Fibroblast of skin of abdomen (primary cell): ENCODE results near the gene ASPN.
"Not testable (repeated sequence)": the region's sequence is repeated elsewhere in the genome, so short reads cannot be mapped to it uniquely, and the experiment has no call there.

Experiments
- DNase-seq: peaks from one replicate; pipeline ENCODE4 v3.0.0-alpha.2; 2013

The ASPN gene

DNA sequence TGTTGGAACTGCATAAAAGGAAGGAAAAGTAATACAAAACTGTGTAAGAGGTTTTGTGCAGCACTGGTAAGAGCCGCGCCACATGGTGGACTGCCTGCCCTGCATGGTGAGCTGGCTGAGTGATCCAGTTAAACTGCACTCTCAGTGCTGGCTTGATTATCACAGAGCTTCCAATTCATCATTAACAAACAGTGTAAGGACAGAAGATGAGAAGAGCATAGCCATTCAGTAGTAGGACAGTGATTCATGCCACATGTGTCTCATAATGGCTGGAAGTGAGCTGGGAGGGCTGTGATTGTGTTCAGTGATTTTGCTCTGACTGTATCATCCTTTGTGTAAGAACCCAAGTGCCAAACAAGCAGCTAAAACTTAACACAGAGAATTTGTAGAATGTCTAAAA, 14.1 kb downstream of the ASPN start:
- peak; percentile 68 for DNase-seq

DNA sequence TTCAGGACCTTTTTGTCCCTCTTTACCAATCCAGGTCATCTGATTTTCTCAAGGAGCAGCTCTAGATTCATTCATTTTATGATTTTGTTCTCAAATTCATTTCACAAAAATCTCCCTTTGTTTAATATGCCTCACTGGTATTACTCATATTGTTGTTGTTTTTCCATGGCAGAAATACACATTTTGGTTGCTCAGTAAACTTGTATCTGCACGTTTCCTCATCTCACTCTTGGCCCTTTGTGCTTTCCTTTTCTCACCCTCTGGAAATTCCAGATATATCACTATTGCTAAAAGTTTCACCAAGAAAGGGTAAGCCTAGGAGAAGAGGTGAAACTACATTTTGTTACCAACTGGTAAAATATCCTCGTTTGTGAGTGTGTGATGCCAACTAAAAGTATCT, 14.8 kb downstream of the ASPN start:
- no peak for DNase-seq

DNA sequence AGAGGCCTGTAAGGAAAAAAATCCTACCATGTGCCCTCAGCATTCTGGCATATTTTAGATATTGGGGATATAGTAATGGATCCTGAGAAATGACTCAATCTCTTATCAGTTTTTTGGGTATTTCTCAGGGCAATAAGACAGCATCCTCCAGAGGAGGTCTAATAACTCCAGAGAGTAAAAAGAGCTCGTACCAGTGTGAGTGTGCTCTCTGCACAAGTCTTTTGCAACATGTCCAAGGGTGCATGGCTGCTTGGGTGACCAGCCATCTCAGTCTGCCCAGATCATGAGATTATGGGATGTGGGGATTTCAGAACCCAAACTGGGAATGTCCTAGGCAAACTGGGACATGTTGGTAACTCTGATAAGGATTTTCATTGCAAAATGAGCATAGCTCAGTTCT, 15.3 kb downstream of the ASPN start:
- DNase-seq, result no peak

DNA sequence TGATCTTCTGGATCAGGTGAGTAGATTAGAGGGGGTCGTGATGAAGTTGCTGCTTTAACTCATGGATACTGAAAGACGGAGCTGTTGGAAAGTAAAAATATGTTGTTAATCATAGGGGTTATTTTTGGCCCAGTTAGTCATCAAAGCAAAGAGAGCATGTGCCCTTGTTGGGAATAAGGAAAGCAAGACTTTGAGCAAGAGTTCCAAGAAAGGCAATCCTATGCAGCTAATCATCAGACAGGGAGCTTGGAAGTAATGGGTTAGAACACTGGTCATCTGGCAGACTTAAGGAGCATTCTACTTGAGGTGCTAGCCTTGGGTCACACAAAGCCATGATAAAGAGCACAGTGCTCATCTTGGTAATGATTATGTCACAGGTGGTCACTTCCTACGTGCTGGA, 18.3 kb downstream of the ASPN start:
- peak; percentile 92 for DNase-seq

DNA sequence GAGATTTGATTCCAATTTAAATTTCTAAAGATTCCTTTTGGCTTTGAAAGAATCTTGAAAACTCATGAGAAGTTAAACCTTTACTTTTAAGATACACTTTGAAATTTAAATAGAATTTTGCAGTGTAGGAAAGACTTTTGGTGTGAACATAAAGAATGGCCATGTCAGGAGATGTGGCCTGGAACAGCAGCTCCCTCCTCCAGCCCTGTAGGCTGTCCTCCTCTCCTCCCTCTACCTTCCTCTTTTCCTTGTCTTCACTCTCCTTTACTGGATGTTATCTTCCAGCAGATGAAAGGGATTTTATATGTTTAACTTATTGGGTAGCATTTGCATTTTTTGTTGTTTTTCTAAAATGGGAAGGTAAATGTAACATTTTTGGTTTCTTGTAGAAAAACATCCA, 18.9 kb downstream of the ASPN start:
- no peak for DNase-seq

DNA sequence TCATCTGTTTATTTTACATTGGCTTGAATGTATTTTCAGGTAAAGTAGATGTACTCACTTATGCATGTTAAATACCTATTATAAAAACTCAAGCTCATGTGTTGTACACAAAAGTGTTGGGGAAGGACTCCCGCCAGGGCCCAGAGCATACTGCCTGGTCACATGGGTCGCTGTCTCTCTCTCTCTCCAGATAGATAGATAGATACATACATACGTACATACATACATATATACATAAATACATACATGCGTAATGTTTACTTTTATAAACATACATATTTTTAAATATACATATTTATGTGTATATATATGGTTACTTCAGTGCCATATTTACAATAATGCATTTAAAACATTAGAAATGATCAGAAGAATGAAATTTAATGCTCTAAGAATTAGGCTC, 24.7 kb downstream of the ASPN start:
- no peak for DNase-seq

DNA sequence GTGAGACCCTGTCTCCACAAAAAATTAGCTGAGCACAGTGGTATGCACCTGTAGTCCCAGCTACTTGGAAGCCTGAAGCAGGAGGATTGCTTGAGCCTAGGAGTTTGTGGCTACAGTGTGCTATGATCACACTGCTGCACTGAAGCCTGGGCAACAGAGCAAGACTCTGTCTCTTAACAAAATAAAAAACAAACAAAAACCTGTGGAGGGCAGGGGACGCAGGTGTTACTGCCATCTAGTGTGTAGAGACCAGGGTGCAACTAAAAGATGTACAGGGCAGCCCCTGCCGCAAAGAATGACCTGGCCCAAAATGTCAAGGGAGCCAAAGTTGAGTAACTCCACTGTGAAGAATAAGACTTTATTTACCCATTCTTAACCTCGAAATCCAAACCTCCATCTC, 27.1 kb downstream of the ASPN start:
- no peak for DNase-seq

DNA sequence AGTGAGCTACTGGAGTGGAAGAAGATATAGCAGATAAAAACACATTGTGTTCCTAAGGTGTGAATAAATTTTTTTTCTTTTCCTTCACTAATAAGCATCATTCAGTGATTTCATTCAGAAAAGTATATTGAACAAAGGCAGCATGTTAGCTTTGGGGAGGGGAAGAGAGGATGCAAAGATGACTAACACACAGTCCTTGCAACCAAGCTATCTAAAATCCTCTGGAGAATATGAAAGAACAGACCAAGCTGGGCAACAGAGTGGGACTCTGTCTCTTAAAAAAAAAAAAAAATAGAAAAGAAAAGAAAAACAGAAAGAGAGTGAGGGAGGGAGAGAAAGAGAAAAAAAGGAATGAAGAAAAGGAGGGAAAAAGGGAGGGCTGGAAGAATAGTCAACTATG, 35.8 kb downstream of the ASPN start:
- DNase-seq, result peak; percentile 11

DNA sequence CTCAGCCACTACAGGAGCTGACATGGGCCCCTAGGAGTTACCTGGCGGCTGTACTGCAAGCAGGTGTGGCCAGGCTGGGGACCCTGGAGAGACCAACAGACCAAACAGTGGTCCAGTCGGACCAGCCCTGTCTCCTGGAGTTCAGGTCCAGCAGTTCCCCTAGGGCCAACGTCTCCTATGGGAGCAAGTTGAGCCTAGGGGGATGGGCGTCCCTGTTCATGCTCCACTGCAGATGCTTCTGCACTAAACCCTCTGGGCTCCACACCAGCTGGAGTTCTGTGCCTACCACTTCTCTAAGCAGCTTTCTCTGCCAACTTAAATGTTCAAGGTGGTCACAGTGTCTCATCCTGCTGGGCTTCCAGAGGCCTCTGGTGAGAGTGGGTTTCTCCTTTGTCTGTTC, 37.5 kb downstream of the ASPN start:
- no peak for DNase-seq

DNA sequence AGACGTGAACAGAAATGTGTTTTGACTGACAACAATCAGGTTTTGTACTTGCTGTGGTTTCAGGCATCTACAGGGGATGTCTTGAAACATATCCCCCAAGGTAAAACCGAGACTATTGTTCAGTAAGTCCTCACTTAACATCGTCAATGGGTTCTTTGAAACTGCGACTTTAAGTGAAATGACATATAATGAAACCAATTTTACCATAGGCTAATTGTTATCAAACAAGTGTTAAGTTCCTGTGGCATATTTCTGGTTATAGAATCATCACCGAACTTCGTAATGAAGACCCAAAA, 41.6 kb downstream of the ASPN start:
- DNase-seq, result no peak

DNA sequence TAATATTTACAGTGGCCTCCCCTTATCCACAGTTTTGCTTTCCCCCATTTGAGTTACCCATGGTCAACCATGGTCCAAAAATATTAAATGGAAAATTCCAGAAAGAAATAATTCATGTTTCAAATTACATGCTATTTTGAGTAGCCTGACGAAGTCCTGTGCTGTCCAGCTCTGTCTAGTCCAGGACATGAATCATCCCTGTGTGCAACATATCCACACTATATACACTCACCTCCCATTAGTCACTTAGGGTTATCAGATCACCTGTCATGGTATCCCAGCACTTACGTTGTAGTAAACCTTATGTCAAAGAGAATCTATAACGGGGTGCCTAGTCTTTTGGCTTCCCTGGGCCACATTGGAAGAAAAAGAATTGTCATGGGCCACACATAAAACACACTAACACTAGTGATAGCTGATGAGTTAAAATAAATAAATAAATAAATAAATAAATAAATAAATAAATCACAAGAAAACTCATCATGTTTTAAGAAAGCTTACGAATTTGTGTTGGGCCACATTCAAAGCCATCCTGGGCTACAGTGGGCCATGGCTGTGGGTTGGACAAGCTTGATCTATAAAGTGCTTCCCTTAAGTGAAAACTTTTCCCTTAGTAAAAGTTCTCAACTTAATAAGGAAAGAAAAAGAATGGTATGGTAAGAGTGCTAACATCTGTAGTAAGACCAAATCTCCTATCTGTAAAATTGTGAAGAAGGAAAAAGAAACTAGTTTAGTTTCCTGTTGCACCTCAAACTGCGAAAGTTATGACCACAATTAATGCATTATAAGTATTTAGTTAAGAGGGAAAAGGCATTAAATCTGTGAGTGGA, 42.2 kb downstream of the ASPN start:
- peak; percentile 42 for DNase-seq

DNA sequence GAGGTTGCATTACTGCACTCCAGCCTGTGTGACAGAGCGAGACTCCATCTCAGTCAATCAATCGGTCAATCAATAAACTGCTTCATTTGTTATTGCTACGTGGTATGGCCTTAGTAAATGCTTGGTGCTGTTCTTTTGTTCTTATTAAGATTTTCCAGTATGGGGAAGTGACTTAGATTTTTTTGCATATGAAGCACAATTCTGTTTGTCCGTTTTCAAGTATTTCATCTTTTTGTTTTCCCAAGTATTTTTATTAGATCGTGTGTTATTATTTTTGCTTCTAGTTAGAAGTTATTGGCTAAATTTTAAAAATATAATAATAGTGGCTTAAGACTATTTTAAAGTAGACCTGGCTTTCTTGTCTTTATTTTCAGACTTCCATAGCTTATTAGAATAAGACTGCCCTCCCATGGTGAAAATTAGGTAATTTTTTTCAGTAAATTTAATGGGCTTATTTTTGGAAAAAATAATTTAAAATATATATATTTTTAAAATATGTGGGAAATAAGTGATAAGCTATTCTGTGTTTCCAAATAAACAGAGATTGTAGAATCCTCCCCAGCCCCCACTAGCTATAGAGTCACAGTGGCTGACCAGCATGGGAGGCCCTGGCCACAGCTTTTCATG, 43.3 kb downstream of the ASPN start:
- DNase-seq, result peak; percentile 28

DNA sequence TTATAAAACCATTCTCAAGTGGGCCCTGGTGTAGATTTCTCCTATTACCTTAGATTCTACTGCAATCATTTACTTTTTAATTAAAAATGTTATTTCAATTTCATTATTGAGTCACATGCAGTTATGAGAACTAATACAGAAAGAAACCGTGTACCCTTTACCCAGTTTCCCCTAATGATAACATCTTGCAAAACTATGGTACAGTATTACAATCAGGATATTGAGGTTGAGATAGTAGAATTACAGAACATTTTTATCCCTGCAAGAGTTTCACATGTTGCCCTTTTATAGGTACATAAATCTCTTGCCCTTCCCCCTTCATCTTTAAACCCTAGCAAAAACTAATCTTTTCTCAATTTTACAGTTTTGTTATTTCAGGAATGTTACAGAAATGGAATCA, 47.0 kb downstream of the ASPN start:
- DNase-seq, result no peak

DNA sequence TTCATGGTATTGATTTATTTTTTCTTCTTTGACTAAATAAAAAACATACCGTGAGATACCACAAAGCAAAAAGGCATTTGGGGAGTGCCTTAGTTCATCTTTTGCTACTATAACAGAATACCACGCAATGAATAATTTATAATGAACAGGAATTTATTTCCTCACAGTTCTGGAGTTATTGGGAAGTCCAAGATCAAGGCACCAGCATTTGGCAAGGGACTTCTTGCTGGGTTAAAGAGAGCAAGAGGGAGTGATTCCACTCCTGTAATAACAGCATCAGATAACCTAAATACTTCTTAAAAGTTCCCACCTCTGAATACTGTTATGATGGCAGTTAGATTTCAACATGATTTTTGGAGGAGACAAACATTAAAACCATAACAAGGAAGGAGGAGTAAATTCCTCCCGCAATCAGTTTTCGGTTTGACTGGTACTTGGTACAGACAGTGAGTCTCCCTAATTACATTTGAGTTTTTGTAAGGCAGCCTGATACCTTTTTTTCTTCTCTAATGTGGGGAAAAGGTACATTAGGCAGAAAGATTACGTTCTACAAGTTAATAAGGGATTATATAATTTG, 49.2 kb downstream of the ASPN start:
- no peak for DNase-seq

DNA sequence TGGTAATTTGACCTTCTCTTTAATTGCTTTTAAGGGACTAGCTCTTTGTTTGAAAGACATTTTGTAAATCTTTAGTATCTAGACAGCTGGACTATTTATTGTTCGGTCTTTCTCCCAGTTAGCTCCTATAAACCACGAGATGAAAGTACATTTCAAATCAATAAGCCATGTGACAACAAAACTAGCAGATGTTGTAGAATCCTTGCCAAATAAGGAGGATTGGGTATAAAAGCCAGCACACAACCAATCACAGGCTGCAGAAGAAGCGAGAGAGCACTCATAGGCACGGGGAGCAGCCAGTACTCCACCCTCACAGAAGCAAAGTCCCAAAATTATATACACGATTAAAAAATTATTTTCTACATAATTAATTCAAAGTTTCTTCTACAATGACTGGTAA, 50.0 kb downstream of the ASPN start:
- peak; percentile 59 for DNase-seq

DNA sequence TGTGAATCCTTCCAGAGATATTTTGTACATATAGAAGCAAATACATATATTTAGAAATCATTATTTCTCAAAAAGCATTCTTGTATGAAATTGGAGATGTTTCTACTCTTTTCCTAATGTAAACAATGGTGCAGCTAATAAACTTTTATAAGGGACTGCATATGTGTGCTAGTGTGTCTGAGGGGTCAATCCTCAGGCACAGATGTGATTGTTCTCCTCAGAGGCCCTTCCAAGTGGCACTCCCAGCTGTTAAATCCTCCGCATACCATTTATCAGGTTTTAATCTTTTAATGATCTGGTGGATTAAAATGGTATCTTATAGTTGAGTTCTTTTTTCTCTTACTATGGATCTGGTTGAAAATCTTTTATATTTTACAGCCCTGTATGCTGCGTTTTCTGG, 52.5 kb downstream of the ASPN start:
- DNase-seq, result no peak

DNA sequence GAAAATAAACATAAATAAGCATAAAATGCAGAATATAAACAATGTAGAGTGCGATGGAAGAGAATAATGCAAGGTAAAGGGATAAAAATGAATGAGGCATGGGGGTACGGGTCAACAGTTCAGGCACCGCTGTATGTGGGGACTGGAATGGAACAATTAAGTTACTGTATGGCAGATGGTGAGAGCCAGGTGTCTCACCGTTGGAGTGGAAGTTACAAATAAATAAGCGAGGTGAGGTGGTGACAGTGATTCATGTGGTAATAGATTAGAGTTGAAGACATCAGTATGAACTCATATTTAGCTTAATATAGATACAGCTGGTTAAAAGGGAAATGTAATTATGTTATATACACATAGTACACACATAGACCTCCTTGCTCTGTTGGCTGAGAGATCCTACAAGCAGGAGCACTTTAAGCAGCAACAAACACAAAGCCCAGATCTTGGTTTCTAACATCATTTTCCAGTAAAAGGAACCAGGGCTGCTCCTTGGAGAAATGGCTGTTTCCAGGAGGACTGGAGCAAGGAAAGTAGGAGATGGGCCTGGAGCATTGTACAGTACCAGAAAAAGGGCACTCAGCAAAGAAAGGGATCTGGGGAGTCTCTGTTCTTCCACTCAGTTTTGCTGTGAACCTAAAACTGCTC, 55.7 kb downstream of the ASPN start:
- no peak for DNase-seq

DNA sequence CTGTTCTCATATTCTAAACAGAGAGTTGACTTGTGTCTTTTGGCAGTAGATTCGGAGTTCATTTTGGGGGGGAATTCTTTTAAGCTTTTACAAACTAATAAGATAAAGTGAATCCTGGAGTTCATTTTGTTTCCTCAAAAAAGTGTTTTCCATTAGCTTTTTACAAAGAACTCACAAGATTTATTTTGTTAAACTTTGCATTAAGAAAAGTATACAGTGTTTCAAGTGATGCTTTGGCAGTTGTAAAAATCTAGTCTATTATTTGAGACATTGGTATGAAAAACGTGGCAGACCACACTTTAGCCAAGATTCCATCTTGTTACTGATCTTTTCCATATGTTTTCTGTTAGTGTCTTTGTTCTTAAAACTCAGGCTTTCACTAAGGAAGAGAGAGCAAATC, 56.8 kb downstream of the ASPN start:
- peak; percentile 84 for DNase-seq

DNA sequence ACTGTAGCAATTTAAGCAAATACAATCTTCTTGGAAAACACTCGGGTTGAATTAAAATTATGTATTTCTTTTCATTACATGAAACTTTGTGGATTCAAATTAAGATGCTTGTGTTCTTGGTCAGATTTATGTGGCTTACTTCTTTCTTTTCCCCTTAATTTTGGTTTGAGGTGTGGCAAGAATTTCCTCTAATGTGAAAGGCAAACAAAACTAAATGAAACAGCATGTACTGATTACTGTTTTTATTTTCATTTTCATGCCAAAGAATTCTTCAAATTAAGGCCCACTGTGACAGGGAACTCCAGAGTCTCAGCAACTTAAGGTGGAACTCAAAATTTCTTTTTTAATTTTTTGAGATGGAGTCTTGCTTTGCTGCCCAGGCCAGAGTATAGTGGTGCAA, 58.0 kb downstream of the ASPN start, which contains the start of gene OMD:
TSS of gene OMD (minus strand) at position 132 of the 400 bp plus-strand sequence. CDS start 6,913 bp downstream, outside the sequence.
- peak; percentile 78 for DNase-seq

DNA sequence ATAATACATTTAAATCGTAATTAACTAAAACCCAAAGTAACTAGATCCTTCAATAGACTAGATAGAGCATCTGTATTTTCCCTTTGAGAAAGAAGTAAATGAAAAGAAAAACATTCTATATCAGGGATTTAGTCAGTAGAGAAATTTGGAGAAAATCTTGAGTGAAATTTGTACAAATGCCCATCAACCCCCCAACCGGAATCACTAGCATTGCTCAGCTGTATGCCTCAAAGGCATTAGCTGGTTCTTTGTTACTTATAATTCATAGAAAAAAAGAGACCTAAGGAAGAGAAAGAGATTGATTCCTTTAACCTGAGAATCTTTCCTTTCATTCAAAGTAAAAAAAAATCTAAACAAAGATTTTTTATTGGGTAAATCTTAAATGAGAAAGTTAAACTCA, 58.7 kb downstream of the ASPN start:
- DNase-seq, result no peak

DNA sequence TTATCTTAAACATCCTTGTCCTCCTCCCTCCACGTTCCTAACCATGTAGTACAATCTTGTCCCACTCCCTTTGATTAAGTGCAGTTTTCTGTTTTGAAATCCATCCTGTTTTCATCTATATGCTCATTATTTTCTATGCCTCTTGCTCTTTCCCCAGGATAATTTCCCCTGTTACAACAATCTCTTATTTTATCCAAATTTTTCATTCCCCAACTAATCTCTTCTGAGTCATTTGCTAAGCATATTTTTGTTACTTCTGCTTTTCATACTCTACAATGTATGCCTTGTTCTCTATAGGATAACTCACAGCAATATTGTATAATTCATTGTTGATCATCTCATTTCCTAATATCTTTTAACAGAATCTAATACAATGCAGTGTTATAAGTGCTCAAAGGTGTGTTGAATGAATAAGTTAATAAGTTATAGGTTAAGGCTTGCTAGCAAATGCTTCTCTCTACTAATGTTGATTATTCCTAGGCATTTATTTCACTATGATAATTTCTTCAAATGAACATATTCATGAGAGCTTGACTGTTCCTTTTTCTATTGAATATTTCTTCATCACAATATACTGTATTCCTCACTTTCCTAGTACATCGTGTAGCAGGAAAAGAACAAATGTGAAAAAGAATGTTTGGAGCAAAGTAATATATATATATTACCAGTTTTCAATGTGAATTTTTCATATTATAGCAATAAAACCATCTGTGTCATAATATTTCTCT, 59.5 kb downstream of the ASPN start:
- no peak for DNase-seq

DNA sequence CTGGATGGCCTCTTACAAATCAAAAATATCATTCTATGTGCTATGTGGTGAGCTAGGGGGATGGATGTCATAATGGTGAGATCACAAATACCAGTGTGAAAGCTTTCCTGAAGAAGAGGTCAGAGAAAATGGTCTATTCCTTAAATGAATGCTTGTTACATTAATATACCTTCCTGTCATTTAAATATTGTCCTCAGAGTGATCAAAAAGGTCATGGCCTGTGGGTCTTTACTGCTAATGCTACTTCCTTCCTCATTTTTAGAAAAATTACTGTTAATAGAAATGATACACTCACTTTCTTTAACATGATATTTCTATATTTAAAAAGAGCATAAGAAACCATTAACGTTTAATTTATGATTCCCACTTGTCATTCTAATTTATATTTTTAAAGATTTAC, 67.7 kb downstream of the ASPN start:
- DNase-seq, result no peak

DNA sequence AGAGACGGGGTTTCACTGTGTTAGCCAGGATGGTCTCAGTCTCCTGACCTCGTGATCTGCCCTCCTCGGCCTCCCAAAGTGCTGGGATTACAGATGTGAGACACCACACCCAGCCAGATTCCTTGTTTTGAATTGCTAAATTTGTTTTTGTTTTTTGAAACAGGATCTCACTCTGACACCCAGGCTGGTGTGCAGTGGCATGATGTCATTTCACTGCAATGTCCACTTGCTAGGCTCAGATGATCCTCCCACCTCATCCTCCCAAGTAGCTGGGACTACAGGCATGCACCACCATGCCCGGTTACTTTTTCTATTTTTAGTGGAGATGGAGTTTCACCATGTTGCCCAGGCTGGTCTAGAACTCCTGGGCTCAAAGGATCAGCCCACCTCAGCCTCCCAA, 71.1 kb downstream of the ASPN start:
- DNase-seq, result not testable (repeated sequence)
